ENCODE results near the gene LRP2BP. TPM values are rescaled to one million over a fixed set of nuclear protein-coding genes. Genes with fewer than 3 reads are reported as not detected.
"Not testable (repeated sequence)": the region's sequence is repeated elsewhere in the genome, so short reads cannot be mapped to it uniquely, and the experiment has no call there.

The LRP2BP gene
- polyA plus RNA-seq, 1 donor from 2014 or later = 1.1 TPM

- H3K4me2 ChIP-seq (ENCODE audit: low read length) = no peak overlapping the region
- H3K79me2 ChIP-seq (replicated peaks; ENCODE audit: insufficient read depth, low read length) = no peaks in the 10 kb centered on the region
- no peaks in the 10 kb centered on the region for H3K36me3 ChIP-seq (ENCODE audit: insufficient read depth, low read length)
- H3K27me3 ChIP-seq (ENCODE audit: insufficient read depth, low read depth, low read length) = no peaks in the 10 kb centered on the region
- no peak overlapping the region for H3K27ac ChIP-seq (ENCODE audit: low read length)
- H3K9me2 ChIP-seq (ENCODE audit: insufficient read depth, low read length) = no peaks in the 10 kb centered on the region
- H4K20me1 ChIP-seq (ENCODE audit: insufficient read depth) = no peaks in the 10 kb centered on the region
- TF ChIP-seq RAD21 (conservative IDR thresholded peaks at IDR 0.05) (no peak), SMC3 (conservative IDR thresholded peaks at IDR 0.05; ENCODE audit: poor library complexity) (no peak), POLR2AphosphoS5 (IDR thresholded peaks at IDR 0.05) (no peak), CTCF (IDR thresholded peaks at IDR 0.05; ENCODE audit: poor library complexity, severe bottlenecking) (no peak), EZH2 (IDR thresholded peaks at IDR 0.05; ENCODE audit: borderline replicate concordance, insufficient read depth, low read length, poor library complexity, severe bottlenecking) (no peak), TAF1 (IDR thresholded peaks at IDR 0.05; ENCODE audit: low read depth) (no peak)
- no peak overlapping the region for H2AFZ ChIP-seq (ENCODE audit: low read depth, low read length)
- H3F3A ChIP-seq (ENCODE audit: insufficient read depth, low read length, poor library complexity, severe bottlenecking) = no peaks in the 10 kb centered on the region
- H3K9ac ChIP-seq (ENCODE audit: low read length) = no peak overlapping the region
- H3K9me3 ChIP-seq (ENCODE audit: low read length) = no peaks in the 10 kb centered on the region
- no peak overlapping the region for H3K4me3 ChIP-seq (ENCODE audit: low read length)
Observed at GRCh38 chr4:185363251-185363650, 32.5 kb downstream of the LRP2BP start.

- not testable (repeated sequence) for H3K4me2 ChIP-seq (ENCODE audit: low read length); H4K20me1 ChIP-seq (ENCODE audit: insufficient read depth); H3K27ac ChIP-seq (ENCODE audit: low read length); H3K36me3 ChIP-seq (ENCODE audit: insufficient read depth, low read length); H3K9me3 ChIP-seq (ENCODE audit: low read length); H2AFZ ChIP-seq (ENCODE audit: low read depth, low read length); H3K9me2 ChIP-seq (ENCODE audit: insufficient read depth, low read length); H3F3A ChIP-seq (ENCODE audit: insufficient read depth, low read length, poor library complexity, severe bottlenecking); H3K9ac ChIP-seq (ENCODE audit: low read length); H3K27me3 ChIP-seq (ENCODE audit: insufficient read depth, low read depth, low read length); H3K79me2 ChIP-seq (replicated peaks; ENCODE audit: insufficient read depth, low read length); H3K4me3 ChIP-seq (ENCODE audit: low read length)
Observed at GRCh38 chr4:185362570-185362969, 33.2 kb downstream of the LRP2BP start.

- no peak overlapping the region for H3K27ac ChIP-seq (ENCODE audit: low read length)
- H3K4me2 ChIP-seq (ENCODE audit: low read length) = no peak overlapping the region
- H3F3A ChIP-seq (ENCODE audit: insufficient read depth, low read length, poor library complexity, severe bottlenecking) = no peaks in the 10 kb centered on the region
- H2AFZ ChIP-seq (ENCODE audit: low read depth, low read length) = no peak overlapping the region
- H3K79me2 ChIP-seq (replicated peaks; ENCODE audit: insufficient read depth, low read length) = no peaks in the 10 kb centered on the region
- no peaks in the 10 kb centered on the region for H3K9me3 ChIP-seq (ENCODE audit: low read length)
- TF ChIP-seq CTCF (IDR thresholded peaks at IDR 0.05; ENCODE audit: poor library complexity, severe bottlenecking) (no peak), RAD21 (conservative IDR thresholded peaks at IDR 0.05) (no peak), EP300 (conservative IDR thresholded peaks at IDR 0.05; ENCODE audit: poor library complexity, severe bottlenecking) (no peak), SMC3 (conservative IDR thresholded peaks at IDR 0.05; ENCODE audit: poor library complexity) (no peak), EZH2 (IDR thresholded peaks at IDR 0.05; ENCODE audit: borderline replicate concordance, insufficient read depth, low read length, poor library complexity, severe bottlenecking) (no peak), MXI1 (conservative IDR thresholded peaks at IDR 0.05; ENCODE audit: poor library complexity, severe bottlenecking) (no peak), POLR2AphosphoS5 (IDR thresholded peaks at IDR 0.05) (no peak)
- TF ChIP-seq, protein P1, sequence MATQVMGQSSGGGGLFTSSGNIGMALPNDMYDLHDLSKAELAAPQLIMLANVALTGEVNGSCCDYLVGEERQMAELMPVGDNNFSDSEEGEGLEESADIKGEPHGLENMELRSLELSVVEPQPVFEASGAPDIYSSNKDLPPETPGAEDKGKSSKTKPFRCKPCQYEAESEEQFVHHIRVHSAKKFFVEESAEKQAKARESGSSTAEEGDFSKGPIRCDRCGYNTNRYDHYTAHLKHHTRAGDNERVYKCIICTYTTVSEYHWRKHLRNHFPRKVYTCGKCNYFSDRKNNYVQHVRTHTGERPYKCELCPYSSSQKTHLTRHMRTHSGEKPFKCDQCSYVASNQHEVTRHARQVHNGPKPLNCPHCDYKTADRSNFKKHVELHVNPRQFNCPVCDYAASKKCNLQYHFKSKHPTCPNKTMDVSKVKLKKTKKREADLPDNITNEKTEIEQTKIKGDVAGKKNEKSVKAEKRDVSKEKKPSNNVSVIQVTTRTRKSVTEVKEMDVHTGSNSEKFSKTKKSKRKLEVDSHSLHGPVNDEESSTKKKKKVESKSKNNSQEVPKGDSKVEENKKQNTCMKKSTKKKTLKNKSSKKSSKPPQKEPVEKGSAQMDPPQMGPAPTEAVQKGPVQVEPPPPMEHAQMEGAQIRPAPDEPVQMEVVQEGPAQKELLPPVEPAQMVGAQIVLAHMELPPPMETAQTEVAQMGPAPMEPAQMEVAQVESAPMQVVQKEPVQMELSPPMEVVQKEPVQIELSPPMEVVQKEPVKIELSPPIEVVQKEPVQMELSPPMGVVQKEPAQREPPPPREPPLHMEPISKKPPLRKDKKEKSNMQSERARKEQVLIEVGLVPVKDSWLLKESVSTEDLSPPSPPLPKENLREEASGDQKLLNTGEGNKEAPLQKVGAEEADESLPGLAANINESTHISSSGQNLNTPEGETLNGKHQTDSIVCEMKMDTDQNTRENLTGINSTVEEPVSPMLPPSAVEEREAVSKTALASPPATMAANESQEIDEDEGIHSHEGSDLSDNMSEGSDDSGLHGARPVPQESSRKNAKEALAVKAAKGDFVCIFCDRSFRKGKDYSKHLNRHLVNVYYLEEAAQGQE (IDR thresholded peaks at IDR 0.05; ENCODE audit: borderline replicate concordance) = no peak
- H3K9me2 ChIP-seq (ENCODE audit: insufficient read depth, low read length) = no peaks in the 10 kb centered on the region
- H3K36me3 ChIP-seq (ENCODE audit: insufficient read depth, low read length) = no peaks in the 10 kb centered on the region
- H3K27me3 ChIP-seq (ENCODE audit: insufficient read depth, low read depth, low read length) = no peaks in the 10 kb centered on the region
- no peak overlapping the region for H3K4me3 ChIP-seq (ENCODE audit: low read length)
- H4K20me1 ChIP-seq (ENCODE audit: insufficient read depth) = no peaks in the 10 kb centered on the region
- no peak overlapping the region for H3K9ac ChIP-seq (ENCODE audit: low read length)
Observed at GRCh38 chr4:185361872-185362271, 33.9 kb downstream of the LRP2BP start.

Data from neural cell (in vitro differentiated cells).